ENCODE measurements around the gene RPS8.
"Not testable (repeated sequence)": the region's sequence is repeated elsewhere in the genome, so short reads cannot be mapped to it uniquely, and the experiment has no call there.

Gene RPS8

GRCh38 chr1:44775078-44775929 is at the start of gene RPS8:
TSS of gene RPS8 (plus strand) at chr1:44775540. CDS start at chr1:44775597, 57 bp downstream.
- peak; percentile 89 for DNase-seq

DNA sequence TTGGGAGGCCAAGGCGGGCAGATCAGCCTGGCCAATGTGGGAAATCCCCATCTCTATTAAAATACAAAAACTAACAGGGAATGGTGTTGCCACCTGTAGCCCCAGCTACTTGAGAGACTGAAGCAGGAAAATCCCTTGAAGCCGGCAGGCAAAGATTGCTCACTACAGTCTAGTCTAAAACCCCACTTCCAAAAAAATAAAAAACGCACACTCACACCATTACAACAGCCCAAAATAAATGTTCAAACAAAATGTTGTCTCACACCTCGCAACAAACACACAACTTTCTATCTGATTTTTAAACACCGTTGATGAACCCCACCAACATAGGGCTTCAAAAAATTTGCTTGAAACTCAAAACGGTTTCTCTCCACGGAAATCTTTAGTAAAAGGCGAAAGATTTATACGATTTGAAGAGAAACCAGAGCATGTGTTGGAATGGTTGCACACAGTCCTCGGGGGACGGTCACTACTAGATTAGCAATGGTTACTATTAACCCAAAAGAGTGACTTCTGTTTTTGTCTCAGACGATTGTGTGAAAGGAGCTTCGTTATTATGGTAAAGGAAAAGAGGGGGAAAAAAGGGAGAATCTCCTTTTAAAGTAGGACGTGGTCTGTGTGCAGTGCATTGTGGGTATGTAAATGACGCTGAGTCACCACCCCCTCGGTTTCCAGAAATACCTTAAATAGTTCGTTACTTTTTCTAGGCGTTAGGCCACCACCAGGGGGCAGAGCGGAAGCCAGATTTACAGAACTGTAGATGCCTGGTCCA is 44.4 kb upstream of the RPS8 start, which contains the start of gene RNU5D-1:
RNU5D-1 (minus strand) TSS at position 430 of the 772 bp plus-strand sequence.
- DNase-seq: peak; percentile 96

DNA sequence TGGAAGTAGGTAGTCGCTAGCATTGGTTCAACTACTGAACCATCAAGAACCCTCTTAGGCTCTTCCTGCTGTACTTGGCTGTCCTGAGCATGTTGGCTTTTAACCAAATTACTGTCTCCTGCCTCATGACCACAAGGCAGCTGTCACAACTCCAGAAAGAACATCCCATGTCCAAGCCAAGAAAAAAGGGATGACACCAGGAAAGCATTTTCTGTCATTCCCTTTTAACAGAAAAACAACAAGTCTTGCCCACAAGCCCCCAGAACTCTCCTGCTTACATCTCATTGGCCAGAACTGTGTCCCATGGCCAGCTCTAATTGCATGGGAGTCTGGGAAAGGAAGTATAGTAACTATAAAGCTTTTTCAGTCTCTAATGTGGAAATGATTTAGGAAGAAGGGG is 42.0 kb upstream of the RPS8 start:
- DNase-seq: no peak

DNA sequence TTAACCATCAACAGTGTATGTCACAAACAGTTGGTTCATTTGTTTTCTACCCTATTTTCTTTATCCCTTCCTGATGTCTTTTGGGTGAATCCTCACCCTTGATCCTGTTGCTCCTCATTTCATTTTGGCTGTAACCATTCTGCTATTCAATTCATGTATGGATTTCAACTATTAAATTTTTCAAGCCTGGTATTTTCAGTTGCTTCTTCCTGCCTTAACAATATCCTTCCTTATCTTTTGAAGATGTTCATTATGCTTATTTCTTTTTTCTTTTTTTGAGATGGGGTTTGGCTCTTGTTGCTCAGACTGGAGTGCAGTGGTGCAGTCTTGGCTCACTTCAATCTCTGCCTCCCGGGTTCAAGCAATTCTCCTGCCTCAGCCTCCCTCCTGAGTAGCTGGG is 41.6 kb upstream of the RPS8 start:
- no peak for DNase-seq

DNA sequence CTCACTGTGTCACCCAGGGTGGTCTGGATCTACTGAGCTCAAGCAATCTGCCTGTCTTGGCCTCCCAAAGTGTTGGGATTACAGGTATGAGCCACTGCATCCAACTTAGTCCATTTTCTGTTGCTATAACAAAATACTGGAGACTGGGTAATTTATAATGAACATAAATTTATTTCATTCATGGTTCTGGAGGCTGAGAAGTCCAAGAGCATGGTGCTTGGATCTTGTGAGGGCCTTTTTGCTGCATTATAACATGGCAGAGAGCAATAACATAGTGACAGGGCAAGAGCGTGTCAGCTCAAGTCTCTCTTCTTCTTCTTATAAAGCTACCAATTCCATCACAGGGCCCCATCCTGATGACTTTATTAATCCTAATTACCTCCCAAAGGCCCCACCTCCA is 39.3 kb upstream of the RPS8 start:
- DNase-seq: no peak

- DNase-seq: not testable (repeated sequence)
Observed at GRCh38 chr1:44738953-44739306, 36.4 kb upstream of the RPS8 start.

GRCh38 chr1:44739307-44740178 is 35.8 kb upstream of the RPS8 start, which contains the start of gene KIF2C:
TSS of gene KIF2C (plus strand) at chr1:44739837. CDS start at chr1:44739933, 96 bp downstream.
- DNase-seq: peak; percentile 97

DNA sequence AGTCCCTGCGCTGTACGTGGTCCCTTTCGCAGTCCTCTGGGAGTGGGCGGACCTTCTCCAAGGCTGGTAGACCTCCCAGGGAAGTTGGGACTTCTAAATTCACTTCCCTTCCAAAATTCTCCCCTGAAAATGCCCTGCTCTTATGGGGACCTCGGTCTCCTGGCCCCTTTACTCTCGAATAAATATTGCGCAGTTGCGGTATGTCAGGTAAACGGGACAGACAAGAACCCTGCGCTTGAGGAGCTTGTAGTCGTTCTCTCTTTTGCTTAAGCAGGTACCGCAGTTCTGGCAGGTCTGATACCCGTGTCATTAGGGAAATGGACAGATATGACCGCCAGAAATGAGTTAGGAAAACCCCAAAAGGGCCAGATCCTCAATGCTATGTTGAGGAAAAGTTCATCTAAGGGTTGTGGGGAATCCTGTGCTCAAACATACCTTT is 35.1 kb upstream of the RPS8 start:
- no peak for DNase-seq

DNA sequence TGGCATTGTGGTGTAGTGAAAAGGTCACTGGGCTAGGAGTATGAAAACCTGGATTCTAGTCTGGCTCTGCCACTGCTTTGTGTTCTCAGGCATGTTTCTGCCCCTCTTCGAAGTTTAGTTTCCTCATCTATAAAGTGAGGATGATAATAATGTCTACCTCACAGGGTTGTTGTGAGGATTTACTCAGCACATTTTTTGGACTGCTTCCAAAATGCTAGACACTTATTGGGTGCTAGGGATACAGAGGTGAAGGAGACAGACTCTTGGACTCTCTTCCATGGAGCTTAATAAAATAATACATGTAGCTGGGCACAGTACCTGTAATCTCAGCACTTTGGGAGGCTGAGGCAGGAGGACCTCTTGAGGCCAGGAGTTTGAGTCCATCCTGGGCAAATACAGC is 32.1 kb upstream of the RPS8 start:
- no peak for DNase-seq

- no peak for DNase-seq
Observed at GRCh38 chr1:44747878-44748277, 27.5 kb upstream of the RPS8 start.

GRCh38 chr1:44757420-44757819 is 17.9 kb upstream of the RPS8 start:
- no peak for DNase-seq

DNA sequence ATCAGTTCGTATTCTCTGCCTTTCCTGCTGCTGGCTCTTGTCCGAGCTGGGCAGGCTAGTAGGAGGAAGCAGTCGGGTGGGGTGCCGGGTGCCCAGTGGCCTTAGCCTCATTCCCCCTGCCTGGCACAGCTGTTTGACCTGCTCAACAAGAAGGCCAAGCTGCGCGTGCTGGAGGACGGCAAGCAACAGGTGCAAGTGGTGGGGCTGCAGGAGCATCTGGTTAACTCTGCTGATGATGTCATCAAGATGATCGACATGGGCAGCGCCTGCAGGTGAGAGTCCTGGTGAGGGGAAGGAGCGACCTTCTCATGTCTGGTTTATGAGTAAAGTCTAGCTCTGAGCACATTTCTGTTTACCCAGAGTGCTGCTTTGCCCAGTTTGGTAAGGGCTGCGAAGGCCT is 16.3 kb upstream of the RPS8 start:
- DNase-seq: no peak

DNA sequence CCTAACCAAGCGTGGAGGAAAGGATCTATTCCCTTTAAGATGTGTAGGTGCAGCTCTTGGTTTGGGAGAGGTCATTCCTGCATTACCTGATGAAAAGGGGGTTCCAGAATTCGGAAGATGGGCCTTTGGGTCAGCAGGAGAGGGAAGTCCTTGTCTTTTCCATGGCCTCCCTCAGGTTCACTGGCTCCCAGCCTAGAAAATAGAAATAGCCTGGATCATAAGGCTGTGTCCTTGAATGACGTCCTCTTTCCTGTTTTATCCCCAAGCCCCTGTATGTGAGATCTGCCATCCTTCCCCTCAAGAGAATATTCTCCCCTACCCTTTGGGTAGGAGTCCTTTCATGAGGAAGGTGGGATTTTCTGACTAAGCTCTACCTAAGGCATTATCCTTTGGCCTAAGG is 14.5 kb upstream of the RPS8 start:
- no peak for DNase-seq

- not testable (repeated sequence) for DNase-seq
Observed at GRCh38 chr1:44766421-44766820, 8.9 kb upstream of the RPS8 start.

DNA sequence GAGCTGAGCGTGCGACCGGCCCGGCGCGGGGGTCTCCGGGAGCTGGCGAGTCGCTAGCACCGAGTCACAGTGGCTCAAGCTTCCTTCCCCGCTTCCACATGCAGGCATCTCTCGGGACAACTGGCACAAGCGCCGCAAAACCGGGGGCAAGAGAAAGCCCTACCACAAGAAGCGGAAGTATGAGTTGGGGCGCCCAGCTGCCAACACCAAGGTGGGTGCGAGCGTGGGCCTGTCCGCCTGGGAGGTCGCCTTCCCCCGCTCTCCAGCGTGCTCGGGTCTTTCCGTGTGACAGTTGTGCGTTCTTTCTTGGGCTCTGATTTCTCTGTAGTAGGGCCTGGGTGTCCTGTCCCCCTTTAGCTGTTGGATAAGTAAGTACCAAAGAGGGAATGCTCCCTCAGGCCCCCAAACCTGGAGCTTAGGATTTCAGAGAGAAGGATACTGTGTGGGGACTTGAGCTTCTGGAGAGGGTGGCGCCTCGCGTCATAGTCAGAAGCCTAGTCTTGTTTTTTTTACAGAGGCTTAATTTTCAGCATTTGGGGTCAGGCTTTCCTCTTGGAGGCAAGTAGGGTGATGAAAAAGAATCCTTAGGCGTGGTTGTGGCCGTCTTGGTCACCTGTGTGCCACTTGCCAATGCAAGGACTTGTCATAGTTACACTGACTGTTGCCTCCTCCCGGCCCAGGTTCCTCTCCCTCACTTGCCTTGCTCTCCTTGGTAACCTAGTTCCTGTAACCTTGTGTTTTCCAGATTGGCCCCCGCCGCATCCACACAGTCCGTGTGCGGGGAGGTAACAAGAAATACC is 790 bp downstream of the RPS8 start:
- peak; percentile 61 for DNase-seq

GRCh38 chr1:44776730-44777068 is 1.4 kb downstream of the RPS8 start:
- no peak for DNase-seq

- DNase-seq: no peak
Observed at GRCh38 chr1:44777547-44777946, 2.2 kb downstream of the RPS8 start.

DNA sequence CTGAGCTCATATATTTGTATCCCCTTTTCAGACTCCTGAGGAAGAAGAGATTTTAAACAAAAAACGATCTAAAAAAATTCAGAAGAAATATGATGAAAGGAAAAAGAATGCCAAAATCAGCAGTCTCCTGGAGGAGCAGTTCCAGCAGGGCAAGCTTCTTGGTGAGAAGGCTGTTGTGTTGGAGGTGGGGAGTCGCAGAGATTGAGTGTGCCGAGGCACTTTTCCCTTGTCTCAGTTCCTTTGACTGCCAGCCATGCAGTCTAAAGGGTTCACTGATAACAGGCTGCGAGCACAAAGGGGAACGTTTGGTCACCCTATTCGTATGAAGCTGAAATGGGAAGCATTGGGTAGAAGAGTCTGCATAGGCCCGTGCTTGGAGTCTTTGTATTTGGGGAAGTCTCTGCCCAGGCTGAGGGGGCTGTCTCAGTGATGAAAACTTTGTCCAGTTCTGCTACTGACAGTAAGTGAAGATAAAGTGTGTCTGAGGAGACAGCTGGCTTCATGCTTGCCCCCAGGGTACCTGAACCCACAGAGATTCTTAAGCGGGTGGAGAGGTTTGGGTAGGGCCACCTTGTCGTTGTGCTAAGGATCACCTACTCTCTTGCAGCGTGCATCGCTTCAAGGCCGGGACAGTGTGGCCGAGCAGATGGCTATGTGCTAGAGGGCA is 2.8 kb downstream of the RPS8 start:
- no peak for DNase-seq

GRCh38 chr1:44778705-44779576 is 3.6 kb downstream of the RPS8 start:
- no peak for DNase-seq

GRCh38 chr1:44780583-44781121 is 5.3 kb downstream of the RPS8 start:
- DNase-seq: no peak

Measured in activated CD8-positive, alpha-beta memory T cell treated with anti-CD3 and anti-CD28 coated beads, Interleukin-2, amount 50 U/mL, for 4 hours (primary cell).